PFSK-1 (cell line): ENCODE results near the gene MIDN.

Source experiments
- POLR2AphosphoS5 ChIP-seq: IDR thresholded peaks from 2 replicates; pipeline ENCODE4 v1.6.1; 2012; ENCODE audit warnings: low read depth, mild to moderate bottlenecking, control low read depth, low read length, moderate library complexity
- SIN3A ChIP-seq: IDR thresholded peaks from 2 replicates; pipeline ENCODE4 v1.6.1; 2012; ENCODE audit warnings: mild to moderate bottlenecking, low read length, moderate library complexity, borderline replicate concordance; ENCODE audit not compliant: insufficient read depth
- TF ChIP-seq, protein P1 (sequence below), 2 experiments: IDR thresholded peaks; 2 replicates each; pipeline versions ENCODE4 v1.6.1 to v1.8.0; 2011 to 2012; ENCODE audit warnings: low read depth in 2 of 2, low read length in 2 of 2, control low read depth in 1 of 2, inconsistent platforms in 1 of 2, mild to moderate bottlenecking in 1 of 2, moderate library complexity in 1 of 2; ENCODE audit not compliant: insufficient read depth in 1 of 2

DNA sequence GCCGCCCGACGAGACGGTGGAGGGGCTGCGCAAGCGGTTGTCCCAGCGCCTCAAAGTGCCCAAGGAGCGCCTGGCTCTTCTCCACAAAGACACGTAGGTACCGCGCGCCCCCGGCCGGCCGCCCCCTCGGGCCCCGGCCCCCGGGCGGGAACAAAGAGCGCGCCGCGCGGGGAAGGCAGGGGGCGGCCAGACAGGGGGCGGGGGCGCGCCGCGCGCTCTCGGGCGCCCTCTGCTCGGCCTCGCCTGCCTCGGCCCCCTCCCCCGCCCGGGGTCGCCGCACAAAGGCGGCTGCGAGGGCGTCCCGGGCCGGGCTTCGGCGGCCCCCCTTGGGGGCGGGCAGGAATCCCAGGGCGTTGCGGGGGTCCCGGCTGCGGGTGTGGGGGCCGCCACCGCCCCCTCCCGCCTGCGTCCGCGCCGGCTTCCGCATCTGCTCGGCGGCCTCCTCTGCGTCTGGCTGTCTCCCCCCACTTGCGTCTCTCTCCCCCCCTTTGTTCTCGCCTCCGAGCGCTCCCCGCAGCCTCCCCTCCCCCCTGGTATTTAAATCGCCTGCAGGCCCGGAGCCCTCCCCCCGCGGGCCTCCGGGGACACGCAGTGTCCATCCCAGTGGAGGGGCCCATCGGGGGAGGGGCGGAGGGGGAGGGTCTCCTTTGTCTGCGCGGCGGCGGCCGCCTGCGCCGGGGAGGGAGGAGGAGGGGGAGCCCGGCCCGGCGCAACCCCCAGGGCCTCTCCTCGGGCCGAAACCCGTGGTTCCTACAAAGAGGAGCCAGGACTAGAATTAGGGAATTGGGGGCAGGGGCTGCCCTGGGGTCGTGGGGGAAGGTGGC is 2.3 kb downstream of the MIDN start:
- TF ChIP-seq POLR2AphosphoS5 (no peak), SIN3A (no peak)
- TF ChIP-seq, protein P1, sequence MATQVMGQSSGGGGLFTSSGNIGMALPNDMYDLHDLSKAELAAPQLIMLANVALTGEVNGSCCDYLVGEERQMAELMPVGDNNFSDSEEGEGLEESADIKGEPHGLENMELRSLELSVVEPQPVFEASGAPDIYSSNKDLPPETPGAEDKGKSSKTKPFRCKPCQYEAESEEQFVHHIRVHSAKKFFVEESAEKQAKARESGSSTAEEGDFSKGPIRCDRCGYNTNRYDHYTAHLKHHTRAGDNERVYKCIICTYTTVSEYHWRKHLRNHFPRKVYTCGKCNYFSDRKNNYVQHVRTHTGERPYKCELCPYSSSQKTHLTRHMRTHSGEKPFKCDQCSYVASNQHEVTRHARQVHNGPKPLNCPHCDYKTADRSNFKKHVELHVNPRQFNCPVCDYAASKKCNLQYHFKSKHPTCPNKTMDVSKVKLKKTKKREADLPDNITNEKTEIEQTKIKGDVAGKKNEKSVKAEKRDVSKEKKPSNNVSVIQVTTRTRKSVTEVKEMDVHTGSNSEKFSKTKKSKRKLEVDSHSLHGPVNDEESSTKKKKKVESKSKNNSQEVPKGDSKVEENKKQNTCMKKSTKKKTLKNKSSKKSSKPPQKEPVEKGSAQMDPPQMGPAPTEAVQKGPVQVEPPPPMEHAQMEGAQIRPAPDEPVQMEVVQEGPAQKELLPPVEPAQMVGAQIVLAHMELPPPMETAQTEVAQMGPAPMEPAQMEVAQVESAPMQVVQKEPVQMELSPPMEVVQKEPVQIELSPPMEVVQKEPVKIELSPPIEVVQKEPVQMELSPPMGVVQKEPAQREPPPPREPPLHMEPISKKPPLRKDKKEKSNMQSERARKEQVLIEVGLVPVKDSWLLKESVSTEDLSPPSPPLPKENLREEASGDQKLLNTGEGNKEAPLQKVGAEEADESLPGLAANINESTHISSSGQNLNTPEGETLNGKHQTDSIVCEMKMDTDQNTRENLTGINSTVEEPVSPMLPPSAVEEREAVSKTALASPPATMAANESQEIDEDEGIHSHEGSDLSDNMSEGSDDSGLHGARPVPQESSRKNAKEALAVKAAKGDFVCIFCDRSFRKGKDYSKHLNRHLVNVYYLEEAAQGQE (IDR thresholded peaks at IDR 0.05; ENCODE audit: insufficient read depth in 1 of 2, low read depth in 2 of 2, low read length in 2 of 2), result no peak
